Measurements from ENCODE around the gene FABP2.
A peak's percentile ranks its signal among the peaks of the same experiment; 100 is the strongest.
"Not testable (repeated sequence)": the region's sequence is repeated elsewhere in the genome, so short reads cannot be mapped to it uniquely, and the experiment has no call there.

Gene FABP2

DNA sequence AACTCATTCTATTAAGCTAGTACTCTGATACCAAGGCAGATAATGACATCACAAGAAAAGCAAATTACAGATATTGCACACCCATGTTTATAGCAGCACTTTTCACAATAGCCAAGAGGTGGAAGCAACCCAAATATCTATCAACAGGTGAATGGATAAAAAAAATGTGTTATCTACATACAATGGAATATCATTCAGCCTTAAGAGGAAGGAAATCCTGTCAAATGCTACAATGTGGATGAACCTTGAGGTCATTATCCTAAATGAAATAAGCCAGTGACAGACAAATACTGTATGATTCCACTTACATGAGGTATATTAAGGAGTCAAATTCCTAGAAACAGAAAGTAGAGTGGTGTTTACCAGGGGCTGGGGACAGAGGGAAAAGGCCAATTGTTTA is 14.3 kb downstream of the FABP2 start:
- no peak for DNase-seq

DNA sequence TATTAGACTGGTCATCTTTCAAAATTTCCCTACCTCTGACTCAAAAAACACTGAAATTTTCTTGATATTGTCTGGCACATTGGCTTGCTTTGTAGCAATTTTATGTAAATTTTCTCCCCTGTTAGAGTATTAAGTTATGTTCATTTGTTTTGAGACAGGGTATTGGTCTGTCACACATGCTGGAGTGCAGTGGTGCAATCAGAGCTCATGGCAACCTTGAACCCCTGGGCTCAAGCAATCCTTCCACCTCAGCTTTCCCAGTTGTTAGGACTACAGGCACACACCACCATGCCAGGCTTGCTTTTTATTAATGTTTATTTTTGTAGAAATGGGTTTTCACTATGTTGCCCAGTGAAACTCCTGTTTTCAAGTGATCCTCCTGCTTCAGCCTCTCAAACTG is 17.5 kb downstream of the FABP2 start:
- DNase-seq: no peak

DNA sequence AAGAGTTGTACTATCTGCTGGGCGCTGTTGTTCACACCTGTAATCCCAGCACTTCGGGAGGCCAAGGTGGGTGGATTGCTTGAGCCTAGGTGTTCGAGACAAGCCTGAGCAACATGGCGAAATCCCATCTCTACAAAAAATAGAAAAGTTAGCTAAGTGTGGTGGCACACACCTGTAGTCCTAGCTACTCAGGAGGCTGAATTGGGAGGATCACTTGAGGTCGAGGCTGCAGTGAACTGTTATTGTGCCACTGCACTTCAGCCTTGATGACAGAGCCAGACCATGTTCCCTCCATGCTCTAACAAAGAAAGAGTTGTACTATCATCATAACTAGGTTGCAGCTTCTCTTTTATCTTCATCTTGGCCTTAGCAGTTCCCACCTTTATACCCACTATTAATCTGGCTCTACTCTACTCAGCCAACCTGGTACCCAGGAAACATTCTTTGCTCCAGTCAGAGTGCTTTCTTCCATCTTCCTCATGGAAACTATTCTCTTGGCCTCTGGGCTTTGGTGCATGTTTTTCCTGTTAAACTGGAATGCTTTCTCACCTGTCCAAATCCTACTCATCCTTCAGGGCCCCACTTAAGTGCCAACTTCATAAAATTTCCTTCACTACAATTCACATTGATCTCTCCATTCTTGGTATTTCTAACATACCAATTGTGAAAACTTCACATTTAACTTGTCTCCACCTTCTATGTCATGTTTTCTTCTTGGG is 18.2 kb downstream of the FABP2 start:
- DNase-seq: no peak

DNA sequence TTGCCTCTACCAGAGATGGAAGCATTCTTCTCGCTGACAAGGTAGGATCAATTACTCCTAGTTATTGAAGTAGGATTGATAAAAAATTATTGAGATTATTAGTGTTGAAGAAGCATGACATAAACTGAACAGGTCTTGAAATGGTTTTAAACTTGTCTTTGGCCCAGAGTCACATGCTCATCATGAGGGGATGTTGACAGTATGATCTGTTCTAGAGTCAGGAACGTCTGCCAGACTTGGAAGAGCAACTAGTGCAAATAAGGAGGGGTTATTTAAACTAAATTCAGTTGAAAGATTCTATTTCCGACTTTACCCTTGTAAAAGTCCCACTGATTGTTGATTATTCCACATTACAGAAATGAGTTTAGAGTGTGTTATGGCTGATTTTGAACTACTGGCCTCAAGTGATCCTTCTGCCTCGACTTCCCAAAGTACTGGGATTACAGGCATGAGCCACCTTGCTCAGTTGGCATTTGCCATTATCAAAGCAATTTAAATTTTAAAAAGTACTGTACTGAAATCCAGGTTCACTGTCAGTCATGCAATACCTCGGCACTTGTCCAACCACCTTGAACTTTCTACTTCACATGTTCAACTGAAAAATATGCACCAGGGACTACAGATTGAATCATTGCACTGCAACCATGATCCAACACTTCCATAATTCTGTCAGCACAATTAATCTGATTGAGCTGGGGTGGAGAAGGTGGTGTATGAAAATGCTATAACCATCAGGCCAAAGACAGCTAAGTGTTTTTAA is 19.7 kb downstream of the FABP2 start:
- no peak for DNase-seq

DNA sequence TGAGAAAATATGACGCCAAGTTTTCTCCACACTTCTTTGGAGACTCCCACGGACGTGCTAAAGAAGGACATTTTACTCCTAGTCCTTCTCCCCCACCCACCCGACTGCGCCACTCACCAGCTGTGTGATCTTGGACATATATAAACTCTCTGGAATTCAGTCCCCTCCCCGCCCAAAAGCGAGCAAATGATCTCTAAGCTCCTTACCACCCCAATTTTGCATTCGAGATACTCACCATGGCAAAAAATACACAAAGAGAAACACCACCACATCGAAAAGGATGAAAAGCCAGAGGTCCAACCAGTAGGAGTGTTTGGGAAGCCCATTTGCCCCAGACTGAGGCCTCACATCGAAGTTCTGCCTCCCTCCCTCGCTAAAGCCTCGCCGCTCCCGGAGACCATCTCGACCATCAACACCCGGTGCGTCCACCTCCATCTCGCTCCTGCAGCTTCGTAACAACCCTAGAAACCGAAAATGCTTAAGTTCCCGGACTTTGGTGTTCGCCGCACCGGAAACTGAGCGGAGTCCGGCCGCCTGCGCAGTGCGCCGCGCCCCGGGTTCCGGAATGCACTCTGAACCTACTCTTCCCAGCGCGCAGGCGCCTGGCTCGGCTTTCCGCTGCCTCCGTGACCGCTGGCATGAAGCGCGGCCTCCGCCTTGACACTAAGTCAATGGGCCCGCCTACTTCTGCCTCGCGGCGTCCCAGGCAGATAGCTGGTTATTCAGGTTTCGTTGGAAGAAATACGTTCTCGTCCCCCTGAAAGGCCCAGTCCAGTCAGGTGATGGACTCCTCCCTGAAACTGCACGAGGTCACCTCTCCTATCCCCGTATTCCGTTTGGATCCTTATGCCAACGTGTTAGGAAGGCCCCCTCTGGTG is 21.6 kb downstream of the FABP2 start:
- DNase-seq: peak; percentile 93

DNA sequence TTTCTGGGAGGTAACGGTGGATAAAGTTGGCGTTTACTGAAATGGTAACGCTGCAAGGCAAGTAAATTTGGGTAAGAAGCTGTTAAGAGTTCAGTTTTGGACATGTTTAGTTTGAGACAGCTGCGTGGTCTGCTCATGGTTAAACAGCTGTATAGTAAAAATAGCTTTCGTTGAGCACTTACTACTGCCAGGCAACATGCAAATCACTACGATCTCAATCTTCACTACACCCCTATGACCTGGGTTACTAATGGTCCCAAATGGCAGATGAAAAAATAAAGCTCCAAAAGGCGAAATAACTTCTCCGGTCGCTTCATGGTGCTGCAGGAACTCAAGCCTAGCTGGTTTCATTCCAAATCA is 22.2 kb downstream of the FABP2 start:
- DNase-seq: no peak

DNA sequence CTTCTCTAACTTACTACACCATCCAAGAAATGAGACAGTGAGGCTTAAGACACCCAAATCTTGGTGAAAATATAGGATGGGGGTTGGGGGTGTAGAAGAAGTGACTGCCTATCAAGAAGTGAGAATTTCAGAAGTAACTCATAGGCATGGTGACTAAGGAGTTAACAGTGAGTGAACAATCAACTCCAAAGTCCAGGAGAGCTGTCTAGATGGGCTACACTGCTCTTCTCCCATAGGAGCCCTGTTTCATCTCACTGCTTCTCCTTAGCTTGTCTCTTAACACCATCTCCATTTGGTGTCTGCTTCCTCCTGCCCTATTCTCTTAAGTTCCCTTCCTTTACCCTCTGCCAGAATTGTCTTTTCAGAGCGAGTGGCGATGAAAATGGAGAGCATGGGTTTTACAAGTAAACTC is 22.7 kb downstream of the FABP2 start:
- no peak for DNase-seq

DNA sequence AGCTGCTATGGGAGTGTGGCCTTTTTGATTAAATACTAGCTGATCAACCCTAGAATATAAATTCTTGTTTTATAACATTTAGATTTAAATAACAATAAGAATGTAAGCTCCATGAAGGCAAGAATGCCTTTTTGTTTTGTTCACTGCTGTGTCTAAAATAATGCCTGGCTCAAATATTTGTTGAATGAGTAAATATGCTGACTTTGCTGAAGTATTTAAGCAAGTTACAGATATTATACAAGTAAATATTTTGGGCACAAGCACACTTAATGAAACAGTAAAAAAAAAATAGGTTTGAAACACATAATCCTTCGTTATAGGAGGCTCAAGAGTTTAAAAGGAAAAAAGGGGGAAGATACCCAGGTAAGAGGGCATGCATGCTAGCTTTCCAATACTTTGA is 24.1 kb downstream of the FABP2 start:
- no peak for DNase-seq

DNA sequence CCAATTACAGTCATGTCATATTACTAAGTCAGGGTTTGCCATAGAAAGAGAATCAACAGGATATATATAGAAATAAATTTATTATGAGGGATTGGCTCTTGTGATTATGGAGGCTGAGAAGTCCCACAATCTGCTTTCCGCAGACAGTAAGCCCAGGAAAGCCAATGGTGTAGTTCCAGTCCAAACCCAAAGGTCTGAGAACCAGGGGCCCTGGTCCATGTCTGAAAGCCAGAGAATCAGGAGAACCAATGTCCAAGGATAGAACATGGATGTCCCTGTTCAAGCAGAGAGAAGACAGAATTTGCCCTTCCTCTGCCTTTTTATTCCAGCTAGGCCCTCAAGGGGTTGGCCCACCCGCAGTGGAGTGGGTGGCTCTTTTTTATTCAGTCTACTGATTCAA is 25.6 kb downstream of the FABP2 start:
- no peak for DNase-seq

DNA sequence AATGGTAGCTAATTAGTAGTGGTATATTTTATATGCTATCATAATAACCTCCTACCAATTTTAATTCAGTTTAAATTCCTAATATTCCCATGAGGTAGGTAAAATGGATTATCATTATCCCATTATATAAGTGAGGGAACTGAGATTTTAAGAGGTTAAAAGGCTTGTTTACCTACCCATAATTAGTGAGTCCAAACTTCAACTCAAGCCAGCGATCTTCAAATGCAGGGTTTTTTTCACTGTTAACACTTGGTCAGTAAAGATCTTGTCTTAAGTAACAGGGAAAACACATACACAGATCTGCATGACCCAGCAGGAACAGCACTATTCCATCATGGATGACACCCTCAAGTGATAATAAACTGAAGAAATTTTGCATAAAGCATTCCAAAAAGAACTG is 31.3 kb downstream of the FABP2 start:
- no peak for DNase-seq

DNA sequence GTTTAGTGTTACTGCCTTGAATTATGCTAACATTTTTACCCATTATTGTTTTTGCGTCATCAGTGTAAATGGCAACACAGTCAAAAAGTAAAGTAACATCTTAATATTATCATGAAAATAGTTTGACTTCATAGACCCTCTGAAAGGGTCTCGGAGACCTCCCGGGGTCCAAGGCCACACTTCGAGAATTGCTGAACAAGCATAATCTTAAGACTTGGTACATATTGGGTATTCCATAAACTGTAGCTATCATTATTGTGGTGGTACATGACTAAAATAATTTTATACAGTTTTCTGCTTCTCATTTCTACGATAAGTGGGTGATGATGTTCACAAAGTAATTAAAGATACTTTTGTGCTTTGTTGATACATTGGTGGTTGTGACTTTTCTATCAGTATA is 32.6 kb downstream of the FABP2 start:
- no peak for DNase-seq

DNA sequence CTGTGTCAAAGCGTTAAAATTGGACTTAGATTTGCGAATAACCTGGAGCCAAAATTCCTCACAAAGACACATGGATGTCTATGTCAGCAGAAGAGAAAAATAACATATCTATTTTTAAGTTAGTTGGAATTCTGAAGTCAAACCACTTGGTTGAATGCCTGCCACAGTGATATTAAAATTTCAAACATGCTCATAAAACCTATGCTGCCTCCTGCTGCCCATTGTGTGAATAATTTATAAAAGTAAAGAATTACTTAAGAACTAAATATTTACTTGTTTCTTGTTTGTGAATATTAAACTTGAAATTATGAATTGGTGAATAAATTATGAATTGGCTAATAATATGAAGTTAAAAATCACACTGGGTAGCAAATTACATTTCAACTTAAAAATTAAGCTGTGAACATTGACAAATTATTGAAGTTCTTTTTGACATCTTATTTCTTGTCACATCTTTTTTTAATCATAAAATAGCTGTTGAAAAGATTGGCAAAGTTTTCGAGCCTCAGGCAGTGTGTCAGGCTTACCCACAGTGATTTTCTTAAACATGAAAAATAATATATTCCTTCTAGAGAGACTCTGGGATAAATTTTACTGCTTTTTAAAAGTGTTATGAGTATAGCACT is 35.4 kb downstream of the FABP2 start:
- peak; percentile 69 for DNase-seq

DNA sequence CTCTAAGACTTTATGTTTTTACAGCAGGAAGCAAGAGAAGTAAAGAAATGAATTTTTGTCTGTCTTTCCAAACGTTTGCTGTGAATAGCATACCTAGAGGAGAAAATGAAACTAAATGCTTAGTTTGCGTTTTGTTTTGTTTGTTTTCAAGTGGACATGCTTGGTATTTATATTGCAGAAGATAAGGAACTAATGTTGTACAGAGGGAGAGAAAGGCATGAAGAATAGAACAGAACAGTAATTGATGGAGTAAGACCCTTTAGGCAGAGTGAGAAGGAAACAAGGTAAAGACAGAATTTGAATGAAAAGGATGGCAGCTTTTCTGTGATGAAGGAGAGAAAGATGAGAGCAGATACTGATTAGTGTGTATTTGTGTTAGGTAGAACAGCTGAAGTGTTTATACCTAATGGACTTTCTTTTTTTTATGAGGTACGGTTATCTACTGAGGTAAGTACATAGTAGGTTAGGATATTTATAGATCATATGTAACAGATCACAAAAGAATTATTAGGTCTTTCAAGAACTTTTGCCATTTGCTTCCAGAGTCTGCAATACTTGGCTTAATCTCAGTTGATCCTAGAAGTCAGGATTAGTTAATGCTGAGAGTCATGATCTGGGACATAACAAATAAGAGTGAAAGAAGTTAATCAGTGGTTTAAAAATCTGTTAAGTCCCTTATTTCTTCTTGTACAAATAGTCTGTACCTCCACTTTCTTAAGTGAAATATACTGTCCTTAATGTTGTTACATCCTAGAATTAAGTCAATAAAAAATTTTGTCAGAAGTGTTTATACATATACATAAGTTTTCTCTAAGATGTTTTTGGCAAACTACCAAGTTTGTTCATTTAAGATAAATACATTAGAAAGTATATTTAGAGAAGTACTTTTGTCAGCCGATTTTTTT is 36.8 kb downstream of the FABP2 start:
- peak; percentile 23 for DNase-seq

DNA sequence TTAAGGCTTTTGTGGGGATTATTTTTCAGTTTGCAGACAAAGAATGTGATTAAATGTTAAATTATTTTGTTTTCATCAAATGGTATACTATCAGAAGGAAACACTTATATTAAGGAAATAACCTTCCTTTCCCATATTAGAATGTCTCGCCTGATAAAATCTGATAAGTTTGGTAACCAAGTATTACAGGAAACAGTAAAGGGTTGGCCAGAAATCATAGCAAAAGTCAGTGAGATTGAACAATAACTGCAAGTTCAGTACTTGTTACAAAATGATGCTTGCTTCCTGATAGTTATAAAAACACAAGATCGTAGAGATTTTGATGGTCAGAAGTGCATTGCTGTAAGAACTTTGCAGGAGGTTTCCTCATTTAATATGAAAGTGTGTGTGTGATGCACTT is 40.5 kb downstream of the FABP2 start:
- DNase-seq: no peak

DNA sequence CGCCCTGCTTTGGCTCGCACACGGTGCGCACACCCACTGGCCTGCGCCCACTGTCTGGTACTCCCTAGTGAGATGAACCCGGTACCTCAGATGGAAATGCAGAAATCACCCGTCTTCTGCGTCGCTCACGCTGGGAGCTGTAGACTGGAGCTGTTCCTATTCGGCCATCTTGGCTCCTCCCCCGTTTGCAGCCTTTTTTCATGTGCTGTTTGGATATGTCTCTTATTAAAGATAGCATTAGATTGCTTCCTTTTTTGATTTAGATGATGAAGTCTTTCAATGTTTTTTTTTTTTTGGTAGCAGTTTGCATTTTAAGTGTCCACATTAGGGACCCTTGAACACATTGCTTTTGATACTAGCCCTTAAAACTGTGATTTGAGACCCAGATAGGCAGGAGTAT is 42.0 kb downstream of the FABP2 start:
- DNase-seq: not testable (repeated sequence)

DNA sequence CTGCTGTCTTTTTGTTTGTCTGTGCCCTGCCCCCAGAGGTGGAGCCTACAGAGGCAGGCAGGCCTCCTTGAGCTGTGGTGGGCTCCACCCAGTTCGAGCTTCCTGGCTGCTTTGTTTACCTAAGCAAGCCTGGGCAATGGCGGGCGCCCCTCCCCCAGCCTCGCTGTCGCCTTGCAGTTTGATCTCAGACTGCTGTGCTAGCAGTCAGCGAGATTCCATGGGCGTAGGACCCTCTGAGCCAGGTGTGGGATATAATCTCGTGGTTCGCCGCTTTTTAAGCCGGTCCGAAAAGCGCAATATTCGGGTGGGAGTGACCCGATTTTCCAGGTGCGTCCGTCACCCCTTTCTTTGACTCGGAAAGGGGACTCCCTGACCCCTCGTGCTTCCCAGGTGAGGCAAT is 42.4 kb downstream of the FABP2 start:
- DNase-seq: not testable (repeated sequence)

DNA sequence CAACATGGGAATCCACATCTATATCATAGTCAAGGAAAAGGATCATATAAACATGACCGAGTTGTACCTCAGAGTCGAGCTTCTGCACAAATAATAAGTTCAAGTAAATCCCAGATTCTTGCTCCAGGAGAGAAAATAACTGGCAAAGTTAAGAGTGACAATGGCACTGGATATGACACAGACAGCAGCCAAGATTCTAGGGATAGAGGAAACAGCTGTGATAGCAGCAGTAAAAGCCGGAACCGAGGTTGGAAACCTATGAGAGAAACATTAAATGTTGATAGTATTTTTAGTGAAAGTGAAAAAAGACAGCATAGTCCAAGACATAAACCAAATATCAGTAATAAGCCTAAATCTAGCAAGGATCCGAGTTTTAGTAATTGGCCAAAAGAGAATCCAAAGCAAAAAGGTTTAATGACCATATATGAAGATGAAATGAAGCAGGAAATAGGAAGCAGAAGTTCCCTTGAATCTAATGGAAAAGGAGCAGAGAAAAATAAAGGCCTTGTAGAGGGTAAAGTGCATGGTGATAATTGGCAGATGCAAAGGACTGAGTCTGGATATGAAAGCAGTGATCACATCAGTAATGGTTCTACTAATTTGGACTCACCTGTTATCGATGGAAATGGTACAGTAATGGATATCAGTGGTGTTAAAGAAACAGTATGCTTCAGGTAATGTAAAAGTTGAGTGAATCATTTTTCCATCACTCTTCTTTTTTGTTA is 50.4 kb downstream of the FABP2 start:
- no peak for DNase-seq

DNA sequence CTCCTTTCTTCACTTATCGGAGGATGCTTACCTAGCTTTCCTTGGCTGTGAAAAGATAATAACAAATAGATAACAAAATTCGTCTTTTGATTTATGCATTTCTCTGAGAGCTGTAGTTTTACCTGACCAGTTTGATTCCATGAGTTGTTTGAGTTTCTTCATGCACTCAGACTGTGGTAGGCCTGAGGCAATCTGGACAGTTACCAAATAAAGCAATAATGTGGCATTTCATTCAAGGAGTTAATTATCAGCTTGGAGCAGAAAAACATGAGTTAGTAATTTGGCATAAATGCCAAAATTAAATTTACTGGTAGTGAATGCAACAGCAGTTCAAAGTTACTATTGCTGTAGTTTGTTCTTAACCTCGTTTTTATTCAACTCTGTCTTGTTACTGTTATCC is 53.5 kb downstream of the FABP2 start:
- no peak for DNase-seq
